GM23338 (cell line): Measurements from ENCODE around the gene FHIT. TPM values are rescaled to one million over a fixed set of nuclear protein-coding genes. Genes with fewer than 3 reads are reported as not detected.

Experiments used
- ATAC-seq: fragments of 200-7000 bp; cut with Tn5 transposase; 3 replicates; pipeline ENCODE4 v1.9.1; 2020
- DNase-seq: peaks from one replicate; pipeline ENCODE4 v3.0.0-alpha.2; 2015; ENCODE audit warnings: low spot score
- H2AFZ ChIP-seq: fragments of 200-600 bp; sonication (generic); 2 replicates; pipeline ENCODE4 v1.8.0; 2016; ENCODE audit warnings: antibody characterized with exemption, mild to moderate bottlenecking, moderate library complexity
- H3F3A ChIP-seq: fragments of 200-600 bp; sonication (generic); replicated peaks from 2 replicates; pipeline ENCODE4 v1.8.0; 2017; ENCODE audit warnings: antibody characterized with exemption, mixed run types, low read depth
- H3K27ac ChIP-seq: fragments of 200-600 bp; sonication (generic); 2 replicates; pipeline ENCODE4 v1.6.1; 2016; ENCODE audit warnings: low read depth
- H3K27me3 ChIP-seq: fragments of 200-600 bp; sonication (generic); 2 replicates; pipeline ENCODE4 v1.8.0; 2016; ENCODE audit warnings: mild to moderate bottlenecking, mixed run types, moderate library complexity; ENCODE audit not compliant: insufficient read depth
- H3K36me3 ChIP-seq: fragments of 200-600 bp; sonication (generic); 2 replicates; pipeline ENCODE4 v1.8.0; 2016; ENCODE audit warnings: mild to moderate bottlenecking; ENCODE audit not compliant: insufficient read depth
- H3K4me1 ChIP-seq: fragments of 200-600 bp; sonication (generic); 2 replicates; pipeline ENCODE4 v1.8.0; 2016; ENCODE audit warnings: mild to moderate bottlenecking, moderate library complexity; ENCODE audit not compliant: insufficient read depth
- H3K4me2 ChIP-seq: fragments of 200-600 bp; sonication (generic); 2 replicates; pipeline ENCODE4 v1.7.1; 2017; ENCODE audit warnings: mixed run types
- H3K4me3 ChIP-seq: fragments of 200-600 bp; sonication (generic); 2 replicates; pipeline ENCODE4 v1.6.1; 2016; ENCODE audit warnings: mixed run types
- H3K79me2 ChIP-seq: fragments of 200-600 bp; sonication (generic); replicated peaks from 2 replicates; pipeline ENCODE4 v1.8.0; 2017; ENCODE audit warnings: mild to moderate bottlenecking; ENCODE audit not compliant: insufficient read depth
- H3K9me2 ChIP-seq: fragments of 200-600 bp; sonication (generic); 2 replicates; pipeline ENCODE4 v1.8.0; 2017; ENCODE audit not compliant: insufficient read depth
- H4K20me1 ChIP-seq: fragments of 200-600 bp; sonication (generic); replicated peaks from 2 replicates; pipeline ENCODE4 v1.8.0; 2017; ENCODE audit warnings: mild to moderate bottlenecking; ENCODE audit not compliant: insufficient read depth
- H3K27ac Mint-ChIP-seq: 2 replicates; pipeline ENCODE4 v1.8.0; 2020; ENCODE audit warnings: inconsistent platforms, mild to moderate bottlenecking, moderate library complexity, mixed read lengths
- H3K27me3 Mint-ChIP-seq: 3 replicates; pipeline ENCODE4 v1.8.0; 2022; ENCODE audit warnings: low read depth, mild to moderate bottlenecking, moderate library complexity, mixed read lengths, inconsistent platforms; ENCODE audit not compliant: insufficient read depth, poor library complexity
- H3K36me3 Mint-ChIP-seq: 3 replicates; pipeline ENCODE4 v1.8.0; 2021; ENCODE audit warnings: low read depth, mild to moderate bottlenecking, inconsistent platforms, moderate library complexity, mixed read lengths
- H3K4me1 Mint-ChIP-seq: 3 replicates; pipeline ENCODE4 v1.8.0; 2020; ENCODE audit warnings: mild to moderate bottlenecking, inconsistent platforms, mixed read lengths
- H3K4me3 Mint-ChIP-seq: 3 replicates; pipeline ENCODE4 v1.8.0; 2021; ENCODE audit warnings: moderate library complexity, mild to moderate bottlenecking, inconsistent platforms, mixed read lengths
- H3K9me3 Mint-ChIP-seq: 3 replicates; pipeline ENCODE4 v1.8.0; 2020; ENCODE audit warnings: moderate library complexity, mild to moderate bottlenecking, inconsistent platforms, mixed read lengths
- CREB1 ChIP-seq: fragments of 250-450 bp; sonication (Bioruptor Pico); IDR thresholded peaks from 2 replicates; pipeline ENCODE4 v1.5.0; 2020; ENCODE audit warnings: low read depth, mild to moderate bottlenecking, moderate library complexity
- EZH2 ChIP-seq: fragments of 200-600 bp; sonication (generic); IDR thresholded peaks from one replicate; pipeline ENCODE4 v1.8.0; 2017; ENCODE audit warnings: antibody characterized with exemption, mild to moderate bottlenecking, low read depth; ENCODE audit not compliant: unreplicated experiment
- EZH2phosphoT487 ChIP-seq: fragments of 200-600 bp; sonication (generic); IDR thresholded peaks from one replicate; pipeline ENCODE4 v1.8.1; 2018; ENCODE audit warnings: antibody characterized with exemption; ENCODE audit not compliant: unreplicated experiment
- JUNB ChIP-seq: IDR thresholded peaks from one replicate; pipeline ENCODE4 v1.6.1; 2016; ENCODE audit warnings: antibody characterized with exemption; ENCODE audit not compliant: unreplicated experiment
- NANOG ChIP-seq: IDR thresholded peaks from 2 replicates; pipeline ENCODE4 v1.6.1; 2016; ENCODE audit warnings: antibody characterized with exemption, borderline replicate concordance
- POLR2AphosphoS5 ChIP-seq: IDR thresholded peaks from 2 replicates; pipeline ENCODE4 v1.6.1; 2016; ENCODE audit warnings: antibody characterized with exemption, low read depth
- REST ChIP-seq: IDR thresholded peaks from one replicate; pipeline ENCODE4 v1.6.1; 2018; ENCODE audit warnings: antibody characterized with exemption; ENCODE audit not compliant: unreplicated experiment
- STAT1 ChIP-seq: IDR thresholded peaks from one replicate; pipeline ENCODE4 v1.6.1; 2016; ENCODE audit warnings: antibody characterized with exemption; ENCODE audit not compliant: unreplicated experiment
- ZNF114 ChIP-seq: fragments of 250-450 bp; sonication (Bioruptor Pico); IDR thresholded peaks from 2 replicates; pipeline ENCODE4 v1.5.0; 2020; ENCODE audit warnings: mild to moderate bottlenecking, moderate library complexity
- ZNF331 ChIP-seq: fragments of 250-450 bp; sonication (Bioruptor Pico); IDR thresholded peaks from 2 replicates; pipeline ENCODE4 v1.5.0; 2020; ENCODE audit warnings: low read depth, mild to moderate bottlenecking, moderate library complexity
- ZNF462 ChIP-seq: fragments of 250-450 bp; sonication (Bioruptor Pico); IDR thresholded peaks from 2 replicates; pipeline ENCODE4 v1.5.0; 2020; ENCODE audit warnings: mild to moderate bottlenecking, moderate library complexity
- polyA plus RNA-seq: library from polyadenylated mRNA; unstranded; fragments of >200 nt; fragmentation: Nextera tagmentation; extraction: Ambion mirVana; gene quantifications from 2 replicates; pipeline ENCODE4 v1.2.1, GENCODE V29; 2016
- total RNA-seq: library from RNA; depleted of rRNA; stranded (reverse); fragments of >200 nt; shearing (Covaris generic); gene quantifications from 2 replicates; pipeline ENCODE4 v1.2.3, GENCODE V29; 2014
- TF ChIP-seq, protein P1 (sequence below), 2 experiments: fragments of 200-600 bp in 1 of 2; sonication (generic) in 1 of 2; conservative IDR thresholded peaks; 2 replicates each; pipeline versions ENCODE4 v1.5.1 to v1.6.1; 2016 to 2017; ENCODE audit warnings: antibody characterized with exemption in 2 of 2, low read depth in 2 of 2, mild to moderate bottlenecking in 2 of 2, moderate library complexity in 1 of 2
- TF ChIP-seq, protein P2 (sequence below): IDR thresholded peaks from 2 replicates; pipeline ENCODE4 v1.6.1; 2016; ENCODE audit warnings: antibody characterized with exemption

FHIT gene
- total and polyA plus RNA-seq, 2 experiments from 2014 or later: 3.0 to 8.3 TPM

- Histone ChIP-seq H3F3A (no peaks in the 10 kb centered on the region), H3K4me1 (0 out of 2 replicates have a peak, but pooled peaks cover 4% of the 10 kb centered on the region), H3K27ac (no peak overlapping the region), H3K9me2 (0 out of 2 replicates have a peak, but pooled peaks cover 4% of the 10 kb centered on the region), H3K4me3 (no peak overlapping the region), H3K79me2 (no peaks in the 10 kb centered on the region), H3K27me3 (no peaks in the 10 kb centered on the region), H4K20me1 (no peaks in the 10 kb centered on the region), H2AFZ (no peak overlapping the region), H3K36me3 (no peaks in the 10 kb centered on the region), H3K4me2 (no peak overlapping the region)
- Mint-ChIP-seq H3K36me3 (peaks cover under 1% of the 10 kb centered on the region; the same call in 1 of the 3 replicates), H3K27me3 (peaks cover 1% of the 10 kb centered on the region), H3K27ac (no peak overlapping the region), H3K4me1 (peaks cover 3% of the 10 kb centered on the region; the same call in 2 of the 3 replicates), H3K9me3 (peaks cover 9% of the 10 kb centered on the region; the same call in 1 of the 3 replicates), H3K4me3 (no peak overlapping the region)
- TF ChIP-seq, protein P1, sequence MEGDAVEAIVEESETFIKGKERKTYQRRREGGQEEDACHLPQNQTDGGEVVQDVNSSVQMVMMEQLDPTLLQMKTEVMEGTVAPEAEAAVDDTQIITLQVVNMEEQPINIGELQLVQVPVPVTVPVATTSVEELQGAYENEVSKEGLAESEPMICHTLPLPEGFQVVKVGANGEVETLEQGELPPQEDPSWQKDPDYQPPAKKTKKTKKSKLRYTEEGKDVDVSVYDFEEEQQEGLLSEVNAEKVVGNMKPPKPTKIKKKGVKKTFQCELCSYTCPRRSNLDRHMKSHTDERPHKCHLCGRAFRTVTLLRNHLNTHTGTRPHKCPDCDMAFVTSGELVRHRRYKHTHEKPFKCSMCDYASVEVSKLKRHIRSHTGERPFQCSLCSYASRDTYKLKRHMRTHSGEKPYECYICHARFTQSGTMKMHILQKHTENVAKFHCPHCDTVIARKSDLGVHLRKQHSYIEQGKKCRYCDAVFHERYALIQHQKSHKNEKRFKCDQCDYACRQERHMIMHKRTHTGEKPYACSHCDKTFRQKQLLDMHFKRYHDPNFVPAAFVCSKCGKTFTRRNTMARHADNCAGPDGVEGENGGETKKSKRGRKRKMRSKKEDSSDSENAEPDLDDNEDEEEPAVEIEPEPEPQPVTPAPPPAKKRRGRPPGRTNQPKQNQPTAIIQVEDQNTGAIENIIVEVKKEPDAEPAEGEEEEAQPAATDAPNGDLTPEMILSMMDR (conservative IDR thresholded peaks at IDR 0.05; ENCODE audit: low read depth in 2 of 2): no peak
- TF ChIP-seq STAT1 (no peak), NANOG (no peak), ZNF331 (no peak), ZNF462 (CRISPR knock-in tag) (no peak), POLR2AphosphoS5 (no peak), EZH2 (no peak), ZNF114 (CRISPR knock-in tag) (no peak), CREB1 (CRISPR knock-in tag) (no peak), REST (no peak), EZH2phosphoT487 (no peak), JUNB (no peak)
- TF ChIP-seq, protein P2, sequence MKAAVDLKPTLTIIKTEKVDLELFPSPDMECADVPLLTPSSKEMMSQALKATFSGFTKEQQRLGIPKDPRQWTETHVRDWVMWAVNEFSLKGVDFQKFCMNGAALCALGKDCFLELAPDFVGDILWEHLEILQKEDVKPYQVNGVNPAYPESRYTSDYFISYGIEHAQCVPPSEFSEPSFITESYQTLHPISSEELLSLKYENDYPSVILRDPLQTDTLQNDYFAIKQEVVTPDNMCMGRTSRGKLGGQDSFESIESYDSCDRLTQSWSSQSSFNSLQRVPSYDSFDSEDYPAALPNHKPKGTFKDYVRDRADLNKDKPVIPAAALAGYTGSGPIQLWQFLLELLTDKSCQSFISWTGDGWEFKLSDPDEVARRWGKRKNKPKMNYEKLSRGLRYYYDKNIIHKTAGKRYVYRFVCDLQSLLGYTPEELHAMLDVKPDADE: no peak
- no peak for ATAC-seq
- no peak for DNase-seq
Observed at GRCh38 chr3:61051666-61052065, 199.6 kb downstream of the FHIT start.
